Activated naive CD4-positive, alpha-beta T cell treated with anti-CD3 and anti-CD28 coated beads, Interleukin-2, amount 10 ng/mL, durations not matched to agents 5 hours and 36 hours (primary cell): ENCODE measurements around the gene CARD18. TPM values are rescaled to one million over a fixed set of nuclear protein-coding genes. Genes with fewer than 3 reads are reported as not detected.

Experiments used
- total RNA-seq, 2 experiments: library from RNA; stranded (reverse); gene quantifications; one replicate each; pipeline ENCODE4 v1.2.3, GENCODE V29; 2021

Gene CARD18
- not detected for total RNA-seq

GRCh38 chr11:105139669-105140068, at the start of gene CARD18:
TSS of gene CARD18 (minus strand) at chr11:105139769. CDS start at chr11:105139726, 43 bp downstream.

Other genes with a start within 250 kb of the CARD18 start
- not detected for gene CASP12, start 241.3 kb downstream of the CARD18 start, total RNA-seq
- 100 to 1,000 TPM; 159 to 166 TPM for gene CASP4, start 171.2 kb downstream of the CARD18 start, total RNA-seq
- not detected for gene CASP5, start 116.6 kb downstream of the CARD18 start, total RNA-seq
- gene CASP1, start 104.6 kb downstream of the CARD18 start, total RNA-seq = 100 to 1,000 TPM in 1 of 2 experiments, 10 to 100 TPM in 1; 97.2 to 104 TPM
- 100 to 1,000 TPM; 101 to 102 TPM for gene CARD16, start 94.4 kb downstream of the CARD18 start, total RNA-seq